A549 (cell line): ENCODE data around the gene COPRS. TPM values are rescaled to one million over a fixed set of nuclear protein-coding genes. Genes with fewer than 3 reads are reported as not detected.
A peak's percentile ranks its signal among the peaks of the same experiment; 100 is the strongest.

ENCODE experiments used
- ATAC-seq, 2 experiments: fragments of 200-7000 bp in 1 of 2; fragments of >200 bp in 1 of 2; cut with Nextera tagmentation in 1 of 2; cut with Tn5 transposase in 1 of 2; 3 replicates each; pipeline versions ENCODE4 v1.8.0 to v1.9.1; 2018 to 2020; ENCODE audit warnings: mild to moderate bottlenecking in 1 of 2, moderate library complexity in 1 of 2
- CTCF ChIA-PET: fragments of 300-600 bp; sonication (Branson Sonifier 250); formaldehyde crosslinking; extraction: SDS; loops from one replicate; lab custom pipeline; 2021; ENCODE audit warnings: antibody characterized with exemption, inconsistent platforms; lab: Yijun Ruan, JAX
- POLR2A ChIA-PET: fragments of 350-600 bp; formaldehyde crosslinking; extraction: SDS; loops from one replicate; lab custom pipeline; 2021; ENCODE audit warnings: antibody characterized with exemption, inconsistent platforms; lab: Yijun Ruan, JAX
- DNase-seq, 2 experiments: peaks; one replicate each; pipeline versions ENCODE4 v3.0.0 to v3.0.0-alpha.2; 2011 to 2016; ENCODE audit warnings: low read depth in 1 of 2, low spot score in 1 of 2
- FAIRE-seq: peaks from 2 replicates; lab custom pipeline; 2011; peaks lifted over from hg19 to GRCh38; lab: Jason Lieb, UNC
- H3K27ac ChIP-seq, 2 experiments: fragments of >200 bp; sonication (Bioruptor Twin); formaldehyde crosslinking; 3 replicates each; pipeline ENCODE4 v1.5.1; 2016 to 2017
- H3K4me1 ChIP-seq: fragments of >200 bp; sonication (Bioruptor Twin); formaldehyde crosslinking; 3 replicates; pipeline ENCODE4 v1.6.1; 2016
- H3K4me2 ChIP-seq: fragments of >200 bp; sonication (Bioruptor Twin); formaldehyde crosslinking; 3 replicates; pipeline ENCODE4 v1.6.1; 2016
- H3K4me3 ChIP-seq: fragments of >200 bp; sonication (Bioruptor Twin); formaldehyde crosslinking; 3 replicates; pipeline ENCODE4 v1.5.1; 2016
- H3K9me3 ChIP-seq: fragments of >200 bp; sonication (Bioruptor Twin); formaldehyde crosslinking; 3 replicates; pipeline ENCODE4 v1.6.1; 2016
- CBX2 ChIP-seq: fragments of 200-600 bp; sonication (generic); IDR thresholded peaks from 2 replicates; pipeline ENCODE4 v1.6.1; 2016; ENCODE audit warnings: low read depth, mild to moderate bottlenecking, borderline replicate concordance
- CBX8 ChIP-seq: fragments of 200-600 bp; sonication (generic); IDR thresholded peaks from 2 replicates; pipeline ENCODE4 v1.6.1; 2016
- CHD2 ChIP-seq: fragments of 150-350 bp; IDR thresholded peaks from 2 replicates; pipeline ENCODE4 v1.6.1; 2014; ENCODE audit warnings: low read length; ENCODE audit not compliant: partially characterized antibody
- CHD4 ChIP-seq: fragments of 200-600 bp; sonication (generic); IDR thresholded peaks from 2 replicates; pipeline ENCODE4 v1.6.1; 2016; ENCODE audit warnings: antibody characterized with exemption, mild to moderate bottlenecking, borderline replicate concordance
- CTCF ChIP-seq: fragments of >200 bp; sonication (Bioruptor Twin); formaldehyde crosslinking; IDR thresholded peaks from 3 replicates; pipeline ENCODE4 v1.5.1; 2016
- ELK1 ChIP-seq: fragments of 150-350 bp; IDR thresholded peaks from 2 replicates; pipeline ENCODE4 v1.6.1; 2014; ENCODE audit warnings: low read depth, mild to moderate bottlenecking, low read length
- EP300 ChIP-seq, 2 experiments: fragments of >200 bp; sonication (Bioruptor Twin); formaldehyde crosslinking; IDR thresholded peaks; 2 replicates in 1 of 2; 3 replicates in 1 of 2; pipeline ENCODE4 v1.6.1; 2016 to 2017
- ESRRA ChIP-seq: fragments of 150-350 bp; IDR thresholded peaks from 2 replicates; pipeline ENCODE4 v1.6.1; 2014; ENCODE audit warnings: mild to moderate bottlenecking, low read length, borderline replicate concordance
- FOSB ChIP-seq: fragments of 250-450 bp; sonication (Bioruptor Pico); IDR thresholded peaks from 2 replicates; pipeline ENCODE4 v1.5.0; 2020; ENCODE audit warnings: mild to moderate bottlenecking, moderate library complexity
- GATA3 ChIP-seq: IDR thresholded peaks from 2 replicates; pipeline ENCODE4 v1.6.1; 2012; ENCODE audit warnings: borderline replicate concordance
- HOXA7 ChIP-seq: fragments of 250-450 bp; sonication (Bioruptor Pico); IDR thresholded peaks from 2 replicates; pipeline ENCODE4 v1.5.0; 2020; ENCODE audit warnings: mild to moderate bottlenecking, moderate library complexity
- HOXB5 ChIP-seq: fragments of 250-450 bp; sonication (Bioruptor Pico); IDR thresholded peaks from 2 replicates; pipeline ENCODE4 v1.5.0; 2020; ENCODE audit warnings: mild to moderate bottlenecking, moderate library complexity
- KDM5A ChIP-seq: fragments of 200-600 bp; sonication (generic); IDR thresholded peaks from 2 replicates; pipeline ENCODE4 v1.6.1; 2016; ENCODE audit warnings: antibody characterized with exemption, mild to moderate bottlenecking
- MAFK ChIP-seq: fragments of 450-650 bp; IDR thresholded peaks from 2 replicates; pipeline ENCODE4 v1.6.1; 2014; ENCODE audit not compliant: partially characterized antibody
- POLR2AphosphoS2 ChIP-seq: conservative IDR thresholded peaks from 2 replicates; pipeline ENCODE4 v1.6.1; 2012; ENCODE audit warnings: low read length, improper control_type of control experiment, inconsistent platforms
- RNF2 ChIP-seq: fragments of 200-600 bp; sonication (generic); IDR thresholded peaks from 2 replicates; pipeline ENCODE4 v1.6.1; 2016; ENCODE audit warnings: low read depth, mild to moderate bottlenecking, antibody characterized with exemption, moderate library complexity, borderline replicate concordance
- SMC3 ChIP-seq: fragments of >200 bp; sonication (Bioruptor Twin); formaldehyde crosslinking; IDR thresholded peaks from 3 replicates; pipeline ENCODE4 v1.6.1; 2018; ENCODE audit warnings: inconsistent platforms
- TFCP2L1 ChIP-seq: fragments of 250-450 bp; sonication (Bioruptor Pico); IDR thresholded peaks from 2 replicates; pipeline ENCODE4 v1.5.0; 2021; ENCODE audit warnings: mild to moderate bottlenecking
- ZFP36 ChIP-seq: fragments of 450-650 bp; IDR thresholded peaks from 2 replicates; pipeline ENCODE4 v1.6.1; 2014; ENCODE audit warnings: borderline replicate concordance; ENCODE audit not compliant: partially characterized antibody
- ZNF302 ChIP-seq: fragments of 250-450 bp; sonication (Bioruptor Pico); IDR thresholded peaks from 2 replicates; pipeline ENCODE4 v1.9.0; 2021; ENCODE audit warnings: inconsistent platforms, mild to moderate bottlenecking, moderate library complexity
- WGBS: methylation state at CpG from one replicate; pipeline ENCODE4 v1.1.6; 2017; ENCODE audit errors: missing lambda C conversion rate; 5-methylcytosine and 5-hydroxymethylcytosine counted together
- polyA plus RNA-seq, 4 experiments: library from polyadenylated mRNA; depleted of rRNA in 3 of 4; stranded (reverse); fragments of >200 nt; fragmentation: RNase III in 1 of 4; extraction: RNeasy Plus Mini Kit Qiagen cat#74134 plus additional on column Dnase treatment in 1 of 4; gene quantifications; 2 replicates in 3 of 4; 3 replicates in 1 of 4; pipeline ENCODE4 v1.2.3, GENCODE V29; 2011 to 2017
- TF ChIP-seq, protein P1 (sequence below): fragments of >200 bp; sonication (Bioruptor Twin); formaldehyde crosslinking; IDR thresholded peaks from 3 replicates; pipeline ENCODE4 v1.6.1; 2016
- TF ChIP-seq, protein P2 (sequence below): IDR thresholded peaks from 2 replicates; pipeline ENCODE4 v1.6.1; 2012; ENCODE audit warnings: low read depth, borderline replicate concordance
- TF ChIP-seq, protein P3 (sequence below): IDR thresholded peaks from 2 replicates; pipeline ENCODE4 v1.6.1; 2012

Gene COPRS
- polyA plus RNA-seq, 2 of the 4 experiments (the other 2 are of a cell fraction) = 80.5 to 98.3 TPM

- TF ChIP-seq HOXA7 (CRISPR knock-in tag) (no peak), CHD2 (no peak), EP300 (IDR thresholded peaks at IDR 0.05) (no peak), TFCP2L1 (CRISPR knock-in tag) (no peak)
- TF ChIP-seq, all 56 proteins: peak for 0
Measured at GRCh38 chr17:31903401-31903800, 44.4 kb upstream of the COPRS start (continued).

GRCh38 chr17:31902693-31903092 is 43.6 kb upstream of the COPRS start:
- Histone ChIP-seq H3K9me3 (no peaks in the 10 kb centered on the region), H3K4me1 (peaks cover 9% of the 10 kb centered on the region; the same call in 1 of the 3 replicates), H3K4me2 (no peak overlapping the region), H3K4me3 (no peak overlapping the region), H3K27ac (no peak overlapping the region)
- 48% methylated on average over 2 of the region's 2 CpGs for WGBS
- ATAC-seq (no peak), FAIRE-seq (no peak), DNase-seq (no peak)
- CTCF ChIA-PET = interaction anchor here (0.6 to 5.6 kb wide), 7 partner anchors 11 to 344 kb away, joined by 3 to 48 read pairs (median 4); no protein-coding TSS in a partner anchor
- no peak for TF ChIP-seq HOXB5 (CRISPR knock-in tag)
- TF ChIP-seq CHD4 = no peak
- no peak for TF ChIP-seq ESRRA
- TF ChIP-seq, protein P1, sequence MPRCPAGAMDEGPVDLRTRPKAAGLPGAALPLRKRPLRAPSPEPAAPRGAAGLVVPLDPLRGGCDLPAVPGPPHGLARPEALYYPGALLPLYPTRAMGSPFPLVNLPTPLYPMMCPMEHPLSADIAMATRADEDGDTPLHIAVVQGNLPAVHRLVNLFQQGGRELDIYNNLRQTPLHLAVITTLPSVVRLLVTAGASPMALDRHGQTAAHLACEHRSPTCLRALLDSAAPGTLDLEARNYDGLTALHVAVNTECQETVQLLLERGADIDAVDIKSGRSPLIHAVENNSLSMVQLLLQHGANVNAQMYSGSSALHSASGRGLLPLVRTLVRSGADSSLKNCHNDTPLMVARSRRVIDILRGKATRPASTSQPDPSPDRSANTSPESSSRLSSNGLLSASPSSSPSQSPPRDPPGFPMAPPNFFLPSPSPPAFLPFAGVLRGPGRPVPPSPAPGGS = no peak
- TF ChIP-seq MAFK = no peak
- no peak for TF ChIP-seq ELK1
- no peak for TF ChIP-seq ZNF302
- TF ChIP-seq POLR2AphosphoS2 = no peak
- TF ChIP-seq KDM5A = no peak
- no peak for TF ChIP-seq TFCP2L1 (CRISPR knock-in tag)
- no peak for TF ChIP-seq CBX2
- TF ChIP-seq SMC3 = no peak
- POLR2A ChIA-PET = no interaction called here

GRCh38 chr17:31900877-31901276 is 41.8 kb upstream of the COPRS start:
- Histone ChIP-seq H3K4me1 (peaks cover 9% of the 10 kb centered on the region; the same call in 1 of the 3 replicates), H3K4me3 (peak overlapping the region; percentile 79), H3K9me3 (no peaks in the 10 kb centered on the region), H3K27ac (peak overlapping the region; percentile 82 to 87), H3K4me2 (peak overlapping the region; percentile 90)
- TF ChIP-seq RNF2 = no peak
- TF ChIP-seq, protein P2, sequence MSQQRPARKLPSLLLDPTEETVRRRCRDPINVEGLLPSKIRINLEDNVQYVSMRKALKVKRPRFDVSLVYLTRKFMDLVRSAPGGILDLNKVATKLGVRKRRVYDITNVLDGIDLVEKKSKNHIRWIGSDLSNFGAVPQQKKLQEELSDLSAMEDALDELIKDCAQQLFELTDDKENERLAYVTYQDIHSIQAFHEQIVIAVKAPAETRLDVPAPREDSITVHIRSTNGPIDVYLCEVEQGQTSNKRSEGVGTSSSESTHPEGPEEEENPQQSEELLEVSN = 0 out of 2 replicates have a peak, but pooled peaks have one; percentile 12
- TF ChIP-seq GATA3 = no peak
- TF ChIP-seq CBX8 = no peak
- ATAC-seq = peak; percentile 40 to 47; a peak in 5 of 6 replicates
- 2% methylated on average over 5 of the region's 5 CpGs for WGBS
- CTCF ChIA-PET = interaction anchor here (0.7 to 5.6 kb wide), 18 partner anchors 13 to 464 kb away, joined by 3 to 48 read pairs (median 4); no protein-coding TSS in a partner anchor
- DNase-seq = peak in 1 of 2 experiments; percentile 41
- no peak for FAIRE-seq
- POLR2A ChIA-PET = interaction anchor here (0.8 to 1.6 kb wide), 13 partner anchors 9 to 417 kb away, joined by 3 to 9 read pairs (median 4); partner anchors contain the start of genes COPRS and LRRC37B

GRCh38 chr17:31888124-31888523 is 29.1 kb upstream of the COPRS start:
- H3K4me3 ChIP-seq = no peak overlapping the region
- CTCF ChIA-PET = interaction anchor here (1.0 to 1.6 kb wide), 5 partner anchors 9 to 330 kb away, joined by 3 to 4 read pairs (median 3); no protein-coding TSS in a partner anchor
- no peak overlapping the region for H3K27ac ChIP-seq
- WGBS = 95% methylated on average over 4 of the region's 4 CpGs
- no peaks in the 10 kb centered on the region for H3K4me1 ChIP-seq
- DNase-seq (no peak), FAIRE-seq (no peak), ATAC-seq (no peak)
- POLR2A ChIA-PET = no interaction called here
- H3K9me3 ChIP-seq = no peaks in the 10 kb centered on the region
- no peak overlapping the region for H3K4me2 ChIP-seq
- TF ChIP-seq ELK1 (no peak), ESRRA (no peak), CHD4 (no peak), POLR2AphosphoS2 (no peak), CTCF (no peak), ZFP36 (no peak), FOSB (CRISPR knock-in tag) (no peak)
- TF ChIP-seq, protein P3, sequence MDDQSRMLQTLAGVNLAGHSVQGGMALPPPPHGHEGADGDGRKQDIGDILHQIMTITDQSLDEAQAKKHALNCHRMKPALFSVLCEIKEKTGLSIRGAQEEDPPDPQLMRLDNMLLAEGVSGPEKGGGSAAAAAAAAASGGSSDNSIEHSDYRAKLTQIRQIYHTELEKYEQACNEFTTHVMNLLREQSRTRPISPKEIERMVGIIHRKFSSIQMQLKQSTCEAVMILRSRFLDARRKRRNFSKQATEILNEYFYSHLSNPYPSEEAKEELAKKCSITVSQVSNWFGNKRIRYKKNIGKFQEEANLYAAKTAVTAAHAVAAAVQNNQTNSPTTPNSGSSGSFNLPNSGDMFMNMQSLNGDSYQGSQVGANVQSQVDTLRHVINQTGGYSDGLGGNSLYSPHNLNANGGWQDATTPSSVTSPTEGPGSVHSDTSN = no peak
